HG03108 (cell line): ENCODE data around the gene BIVM.

ENCODE experiments used
- ATAC-seq: cut with Tn5 transposase; IDR thresholded peaks from one replicate; pipeline ENCODE4 v1.9.1; 2021; ENCODE audit warnings: moderate library complexity; ENCODE audit not compliant: unreplicated experiment

The BIVM gene

DNA sequence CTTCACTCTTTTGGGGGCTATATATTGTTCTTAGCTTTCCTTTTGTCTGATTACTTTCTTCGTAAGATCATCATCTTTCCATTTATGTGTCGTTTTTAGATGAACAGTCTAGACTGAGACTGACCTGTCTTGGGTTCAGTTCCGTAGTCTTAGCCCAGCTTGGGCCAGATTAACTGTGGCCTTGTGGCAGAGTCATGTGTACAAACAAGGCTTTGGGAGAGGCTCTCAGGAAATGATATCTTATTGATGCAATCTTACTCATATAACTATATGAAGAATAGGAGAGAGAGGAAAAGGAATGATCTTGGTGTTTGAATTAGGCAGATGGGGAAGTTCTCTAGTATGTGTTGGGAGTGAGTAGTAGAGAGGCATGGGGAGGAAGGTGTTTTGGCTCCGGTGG lies 40.1 kb downstream of the BIVM start:
- no peak for ATAC-seq

DNA sequence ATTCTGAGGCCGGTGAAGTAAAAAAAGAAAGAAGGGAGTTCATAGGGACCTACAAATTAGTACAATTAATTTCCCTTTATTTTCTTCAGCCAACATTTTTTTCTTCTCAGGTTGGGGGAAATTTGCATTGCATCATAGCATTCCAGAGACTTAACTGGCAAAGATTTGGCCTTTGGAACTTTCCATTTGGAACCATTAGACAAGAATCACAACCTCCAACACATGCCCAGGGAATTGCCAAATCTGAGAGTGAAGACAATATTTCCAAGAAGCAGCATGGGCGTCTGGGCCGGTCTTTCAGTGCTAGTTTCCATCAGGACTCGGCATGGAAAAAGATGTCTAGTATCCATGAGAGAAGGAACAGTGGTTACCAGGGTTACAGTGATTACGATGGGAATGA lies 40.5 kb downstream of the BIVM start:
- no peak for ATAC-seq

DNA sequence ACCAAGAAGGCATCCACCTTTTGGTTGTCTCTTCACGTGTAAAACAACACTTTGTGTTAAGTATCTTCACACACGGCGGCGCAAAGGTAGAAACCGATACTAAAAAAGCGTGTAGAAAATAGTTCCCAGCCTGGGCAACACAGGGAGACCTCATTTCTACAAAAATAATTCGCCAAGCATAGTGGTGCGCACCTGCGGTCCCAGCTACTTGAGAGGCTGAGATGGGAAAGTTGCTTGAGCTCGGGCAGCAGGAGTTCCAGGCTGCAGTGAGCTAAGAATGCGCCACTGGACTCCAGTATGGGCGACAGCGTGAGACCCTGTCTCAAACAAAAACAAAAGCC lies 46.3 kb downstream of the BIVM start:
- ATAC-seq = peak; percentile 11

DNA sequence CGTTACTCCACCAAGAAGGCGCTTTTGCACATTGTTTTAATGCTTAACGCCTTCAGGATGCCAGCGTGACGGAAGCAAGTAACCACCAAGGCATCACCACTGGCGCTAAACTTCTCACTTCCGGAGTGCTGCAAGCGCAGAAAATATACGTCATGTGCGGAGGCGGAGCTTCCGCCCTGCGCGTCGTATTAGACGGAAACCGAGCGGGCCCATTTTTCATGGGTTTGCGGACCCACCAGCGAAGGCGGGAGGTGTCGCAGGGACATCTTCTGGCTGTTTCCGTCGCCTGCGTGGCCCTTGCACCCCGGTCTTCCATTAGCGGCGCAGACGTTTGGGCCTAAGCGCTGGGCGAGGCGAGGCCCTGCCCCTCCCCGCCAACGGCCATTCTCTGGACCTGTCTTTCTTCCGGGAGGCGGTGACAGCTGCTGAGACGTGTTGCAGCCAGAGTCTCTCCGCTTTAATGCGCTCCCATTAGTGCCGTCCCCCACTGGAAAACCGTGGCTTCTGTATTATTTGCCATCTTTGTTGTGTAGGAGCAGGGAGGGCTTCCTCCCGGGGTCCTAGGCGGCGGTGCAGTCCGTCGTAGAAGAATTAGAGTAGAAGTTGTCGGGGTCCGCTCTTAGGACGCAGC lies 46.8 kb downstream of the BIVM start, which contains the start of gene ERCC5:
ERCC5 (plus strand) TSS at position 403 of the 631 bp plus-strand sequence. CDS start 235 bp downstream, outside the sequence.
- peak; percentile 82 for ATAC-seq

DNA sequence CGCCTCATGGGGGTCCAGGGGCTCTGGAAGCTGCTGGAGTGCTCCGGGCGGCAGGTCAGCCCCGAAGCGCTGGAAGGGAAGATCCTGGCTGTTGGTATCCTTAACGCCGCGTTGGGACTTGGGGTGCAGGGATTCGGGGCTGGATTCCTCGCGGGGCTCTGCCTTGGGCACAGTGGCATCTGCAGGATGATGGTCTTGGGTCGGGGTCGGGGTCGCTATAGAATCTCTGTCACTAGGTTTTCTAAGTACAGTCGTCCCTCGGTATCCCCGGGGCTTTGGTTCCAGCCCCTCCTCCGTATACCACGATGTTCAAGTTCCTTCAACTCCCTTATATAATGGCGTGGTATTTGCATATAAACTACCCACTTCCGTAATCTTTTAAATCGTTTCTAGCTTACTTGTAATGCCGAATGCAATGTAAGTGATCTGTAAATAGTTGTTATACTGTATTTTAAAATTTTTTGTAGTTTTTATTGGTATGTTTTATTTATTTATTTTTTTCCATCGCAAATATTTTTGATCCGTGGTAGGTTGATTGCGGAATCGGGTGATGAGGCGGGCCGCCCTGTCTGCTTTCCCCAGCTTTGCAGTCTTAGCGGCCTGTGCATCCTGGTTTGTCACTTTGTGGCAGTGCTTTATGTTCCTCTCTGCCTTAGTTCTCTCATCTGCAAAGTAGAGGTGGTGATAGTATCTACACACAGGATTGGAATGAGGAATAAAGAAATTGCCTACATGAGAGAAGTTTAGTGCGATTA lies 47.5 kb downstream of the BIVM start:
- ATAC-seq = peak; percentile 26

- no peak for ATAC-seq
These were observed 48.6 kb downstream of the BIVM start for GRCh38 chr13:102847272-102848234.

GRCh38 chr13:102848956-102849355 lies 50.0 kb downstream of the BIVM start:
- no peak for ATAC-seq

GRCh38 chr13:102852556-102852955 lies 53.6 kb downstream of the BIVM start:
- ATAC-seq = no peak

- no peak for ATAC-seq
These were observed 55.8 kb downstream of the BIVM start for GRCh38 chr13:102854675-102855074.

GRCh38 chr13:102856557-102856956 lies 57.6 kb downstream of the BIVM start:
- no peak for ATAC-seq

GRCh38 chr13:102862624-102863210 lies 63.8 kb downstream of the BIVM start:
- ATAC-seq = no peak

GRCh38 chr13:102863590-102863989 lies 64.7 kb downstream of the BIVM start:
- no peak for ATAC-seq

GRCh38 chr13:102868366-102868936 lies 69.5 kb downstream of the BIVM start:
- no peak for ATAC-seq

DNA sequence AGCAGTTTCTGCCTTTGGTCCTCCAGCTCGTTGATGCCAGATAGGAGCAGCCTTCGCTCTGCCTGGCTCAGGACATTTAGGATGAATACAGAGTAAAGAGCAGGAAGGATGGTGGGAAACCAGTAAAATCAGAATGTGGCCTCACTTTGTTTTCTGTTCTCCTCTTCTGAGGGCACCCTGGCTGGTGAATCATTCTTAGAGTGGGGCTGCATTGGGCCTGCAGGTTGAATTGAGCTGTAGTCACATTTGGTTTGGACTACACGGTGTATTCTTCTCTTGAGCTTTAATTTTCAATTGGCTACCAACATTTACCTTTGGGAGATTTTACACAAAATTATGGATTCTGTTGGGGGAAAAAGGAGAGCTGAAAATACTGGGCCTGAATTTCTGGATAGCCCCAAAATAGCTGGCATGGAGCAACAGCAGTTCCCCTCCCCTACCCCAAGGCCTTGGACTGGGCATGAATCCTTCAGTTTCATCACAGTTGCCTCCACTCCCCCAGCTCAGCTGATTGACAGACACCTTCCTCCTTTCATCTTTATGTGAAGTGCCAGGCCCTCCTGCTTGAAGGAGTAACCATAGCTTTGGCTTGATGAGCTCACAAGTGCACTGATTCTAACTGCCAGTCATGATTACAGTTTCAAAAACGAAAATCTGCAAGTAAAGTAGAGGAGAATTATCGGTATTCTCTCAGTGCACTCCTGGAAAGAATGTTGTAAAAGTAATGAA lies 71.2 kb downstream of the BIVM start:
- ATAC-seq = peak; percentile 19

DNA sequence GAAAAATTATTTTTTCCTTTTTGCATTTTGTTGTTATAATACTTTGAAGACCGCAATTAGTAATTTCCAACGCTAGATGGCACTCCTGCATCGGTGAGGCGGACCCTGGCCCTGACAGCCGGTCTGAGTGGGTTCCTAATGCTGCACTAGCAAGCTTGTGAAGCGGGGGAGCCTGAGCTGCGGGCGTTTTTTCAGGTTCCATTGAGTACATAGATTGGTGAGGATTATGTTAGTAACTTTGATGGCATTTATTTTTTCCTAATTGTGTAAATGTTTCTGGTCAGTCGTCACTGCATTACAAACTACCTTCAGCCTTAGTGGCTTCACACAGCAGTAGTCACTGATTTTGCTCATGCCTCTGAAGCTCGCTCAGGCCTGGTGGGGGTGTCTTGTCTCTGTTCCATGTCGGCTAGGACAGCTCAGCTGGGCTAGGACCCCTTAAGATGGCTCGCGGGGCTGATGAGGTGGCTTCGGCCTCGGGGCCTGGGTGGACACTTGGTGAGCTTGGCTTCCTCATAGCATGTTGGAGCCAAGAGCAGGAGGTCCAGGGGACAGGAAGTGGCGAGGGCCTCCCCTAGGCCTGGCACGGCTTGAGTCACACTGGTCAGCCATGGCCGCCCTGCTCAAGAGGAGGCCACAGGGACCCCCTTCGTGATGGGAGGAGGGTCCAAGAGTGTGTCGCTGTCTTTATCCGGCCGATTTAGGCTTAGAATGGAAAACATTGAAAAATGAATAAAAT lies 71.9 kb downstream of the BIVM start:
- ATAC-seq = peak; percentile 60

DNA sequence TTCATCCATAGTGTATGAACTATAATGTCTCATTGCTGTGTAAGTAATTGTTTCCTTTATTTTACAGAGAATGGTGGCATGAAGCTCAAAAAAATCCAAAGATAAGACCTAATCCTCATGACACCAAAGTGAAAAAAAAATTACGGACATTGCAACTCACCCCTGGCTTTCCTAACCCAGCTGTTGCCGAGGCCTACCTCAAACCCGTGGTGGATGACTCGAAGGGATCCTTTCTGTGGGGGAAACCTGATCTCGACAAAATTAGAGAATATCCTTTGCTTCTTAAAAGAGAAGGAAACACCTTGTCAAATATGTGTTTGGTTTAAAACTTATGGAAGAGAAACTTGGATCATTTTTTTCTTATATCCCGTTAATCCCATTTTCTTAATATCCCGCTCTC lies 73.2 kb downstream of the BIVM start:
- ATAC-seq = no peak

DNA sequence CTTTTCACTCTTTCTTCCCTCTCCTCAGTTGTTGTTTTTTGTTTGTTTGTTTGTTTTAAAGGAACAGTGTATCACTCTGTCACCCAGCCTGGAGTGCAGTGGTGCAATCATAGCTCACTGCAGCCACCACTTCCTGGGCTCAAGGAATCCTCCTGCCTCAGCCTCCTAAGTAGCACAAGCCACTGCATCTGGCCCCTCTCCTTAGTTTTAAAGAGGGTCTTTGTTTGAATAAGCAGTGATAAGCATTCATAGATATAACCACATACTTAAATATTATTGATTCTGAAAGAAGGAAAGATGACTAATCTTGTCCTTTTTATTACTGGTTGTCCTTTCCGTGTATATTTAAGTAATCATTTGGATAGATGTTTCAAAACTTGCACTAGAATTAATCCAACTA lies 73.6 kb downstream of the BIVM start:
- no peak for ATAC-seq

DNA sequence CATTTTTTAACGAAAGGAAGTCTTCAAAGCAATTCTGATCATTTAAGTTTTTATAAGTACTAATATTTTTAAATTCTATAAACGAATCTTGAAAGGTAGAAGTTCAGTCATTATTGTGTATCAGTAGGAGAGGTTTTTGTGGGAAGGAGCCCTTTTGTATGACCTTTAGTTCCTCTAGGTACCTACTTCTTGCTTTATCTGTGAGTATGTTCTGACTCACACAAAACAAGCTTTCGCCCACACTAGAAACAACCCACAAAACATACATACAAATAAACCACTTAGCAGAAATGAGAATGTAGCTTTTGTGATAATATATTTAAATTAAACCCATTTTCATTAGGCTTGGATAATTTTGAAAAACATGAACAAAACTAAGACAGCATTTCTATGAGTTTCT lies 74.7 kb downstream of the BIVM start:
- ATAC-seq = no peak

- no peak for ATAC-seq
These were observed 76.3 kb downstream of the BIVM start for GRCh38 chr13:102875256-102875655.
